Neuronal stem cell (in vitro differentiated cells): Measurements from ENCODE around the gene TCP11L1. TPM values are rescaled to one million over a fixed set of nuclear protein-coding genes. Genes with fewer than 3 reads are reported as not detected.

Experiments used
- DNase-seq: peaks from one replicate; pipeline ENCODE4 v3.0.0-alpha.2; 2013; ENCODE audit warnings: low spot score
- H2AFZ ChIP-seq: one replicate; pipeline ENCODE4 v1.6.1; 2013; ENCODE audit warnings: mild to moderate bottlenecking, low read length, inconsistent platforms
- H2AK5ac ChIP-seq: 2 replicates; pipeline ENCODE4 v1.6.1; 2013; ENCODE audit warnings: low read depth, mild to moderate bottlenecking, inconsistent platforms, low read length, moderate library complexity, mixed read lengths
- H2BK120ac ChIP-seq: 2 replicates; pipeline ENCODE4 v1.6.1; 2013; ENCODE audit warnings: low read depth, mild to moderate bottlenecking, inconsistent platforms, low read length, moderate library complexity, mixed read lengths
- H2BK12ac ChIP-seq: one replicate; pipeline ENCODE4 v1.6.1; 2013; ENCODE audit warnings: low read length, inconsistent platforms
- H2BK15ac ChIP-seq: 2 replicates; pipeline ENCODE4 v1.6.1; 2013; ENCODE audit warnings: mild to moderate bottlenecking, low read length, inconsistent platforms, mixed read lengths
- H2BK5ac ChIP-seq: one replicate; pipeline ENCODE4 v1.6.1; 2013; ENCODE audit warnings: inconsistent platforms, mild to moderate bottlenecking, low read length, moderate library complexity
- H3K14ac ChIP-seq: one replicate; pipeline ENCODE4 v1.6.1; 2013; ENCODE audit warnings: low read length, inconsistent platforms
- H3K18ac ChIP-seq: 2 replicates; pipeline ENCODE4 v1.6.1; 2013; ENCODE audit warnings: low read length, inconsistent platforms
- H3K23ac ChIP-seq: 2 replicates; pipeline ENCODE4 v1.6.1; 2013; ENCODE audit warnings: low read depth, mild to moderate bottlenecking, mixed read lengths, low read length, inconsistent platforms; ENCODE audit not compliant: poor library complexity
- H3K27ac ChIP-seq: replicated peaks from 3 replicates; pipeline ENCODE4 v1.5.1; 2013; ENCODE audit warnings: low read length, inconsistent platforms
- H3K27me3 ChIP-seq, 3 experiments: 2 replicates each; pipeline ENCODE4 v1.6.1; 2013; ENCODE audit warnings: low read length in 3 of 3, mild to moderate bottlenecking in 2 of 3, inconsistent platforms in 1 of 3, low read depth in 1 of 3, mixed read lengths in 1 of 3, moderate library complexity in 1 of 3; ENCODE audit not compliant: control insufficient read depth in 3 of 3, insufficient read depth in 3 of 3
- H3K36me3 ChIP-seq, 2 donors: replicated peaks in 1 of 2; 2 replicates each; pipeline ENCODE4 v1.6.1; 2013; ENCODE audit warnings: low read length in 2 of 2; ENCODE audit not compliant: control insufficient read depth in 2 of 2, insufficient read depth in 2 of 2
- H3K4ac ChIP-seq: 2 replicates; pipeline ENCODE4 v1.6.1; 2013; ENCODE audit warnings: inconsistent platforms, mild to moderate bottlenecking, low read length, moderate library complexity
- H3K4me1 ChIP-seq, 2 donors: 1 replicate in 1 of 2; 2 replicates in 1 of 2; pipeline ENCODE4 v1.6.1; 2013; ENCODE audit warnings: low read length in 2 of 2, low read depth in 1 of 2; ENCODE audit not compliant: control insufficient read depth in 2 of 2, insufficient read depth in 1 of 2
- H3K4me2 ChIP-seq: one replicate; pipeline ENCODE4 v1.6.1; 2013; ENCODE audit warnings: mild to moderate bottlenecking, low read length, inconsistent platforms; ENCODE audit not compliant: insufficient read depth, poor library complexity, severe bottlenecking
- H3K4me3 ChIP-seq, 2 donors: 2 replicates each; pipeline ENCODE4 v1.5.1; 2013; ENCODE audit warnings: low read length in 2 of 2, mild to moderate bottlenecking in 2 of 2, inconsistent platforms in 1 of 2, moderate library complexity in 1 of 2
- H3K79me1 ChIP-seq: one replicate; pipeline ENCODE4 v1.6.1; 2013; ENCODE audit warnings: low read depth, mild to moderate bottlenecking, inconsistent platforms, low read length, moderate library complexity
- H3K9ac ChIP-seq: one replicate; pipeline ENCODE4 v1.6.1; 2013; ENCODE audit warnings: mild to moderate bottlenecking, low read depth, low read length, inconsistent platforms; ENCODE audit not compliant: poor library complexity
- H3K9me3 ChIP-seq, 2 donors: replicated peaks in 1 of 2; 2 replicates each; pipeline versions ENCODE3 to v1.6.1; 2013; ENCODE audit warnings: low read length in 2 of 2, mild to moderate bottlenecking in 2 of 2, inconsistent platforms in 1 of 2, low read depth in 1 of 2, mixed read lengths in 1 of 2, moderate library complexity in 1 of 2; ENCODE audit not compliant: control insufficient read depth in 2 of 2, insufficient read depth in 1 of 2
- H4K8ac ChIP-seq: one replicate; pipeline ENCODE4 v1.6.1; 2013; ENCODE audit warnings: low read depth, mild to moderate bottlenecking, inconsistent platforms, low read length, moderate library complexity
- H4K91ac ChIP-seq: one replicate; pipeline ENCODE4 v1.6.1; 2013; ENCODE audit warnings: low read length, low read depth, mild to moderate bottlenecking, inconsistent platforms; ENCODE audit not compliant: poor library complexity
- WGBS, 2 donors: extraction: QIAGEN DNeasy Blood & Tissue Kit; methylation state at CpG; one replicate each; pipeline ENCODE4 v1.1.7; 2013; ENCODE audit warnings: missing lambda C conversion rate in 2 of 2, mixed read lengths in 1 of 2; ENCODE audit not compliant: insufficient read length in 2 of 2, insufficient replicate concordance in 1 of 2; ENCODE audit errors: extremely low coverage in 2 of 2; 5-methylcytosine and 5-hydroxymethylcytosine counted together
- polyA plus RNA-seq, 2 experiments: library from polyadenylated mRNA; stranded (reverse); fragments of 200-250 nt; gene quantifications; one replicate each; pipeline ENCODE4 v1.2.3, GENCODE V29; 2013

TCP11L1 gene
- polyA plus RNA-seq (2013, experiment 1 of 2): 11.4 TPM
- polyA plus RNA-seq (2013, experiment 2 of 2): 11.8 TPM

- peak within 1 kb of the TSS; percentile 63 for H3K4me2 ChIP-seq
- peaks cover 0 to under 1% of the 10 kb centered on the region in 2 donors for H3K9me3 ChIP-seq
- H3K27me3 ChIP-seq: no peaks in the 10 kb centered on the region
- H3K9ac ChIP-seq: peak within 1 kb of the TSS; percentile 97
- H3K36me3 ChIP-seq: peaks cover 0 to 17% of the 10 kb centered on the region in 2 donors
- peak within 1 kb of the TSS; percentile 99 for H4K91ac ChIP-seq
- H2BK5ac ChIP-seq: peak within 1 kb of the TSS; percentile 99
- peak; percentile 87 for DNase-seq
- H2AFZ ChIP-seq: peak within 1 kb of the TSS; percentile 99
- peak within 1 kb of the TSS; percentile 65 for H4K8ac ChIP-seq
- peak within 1 kb of the TSS; percentile 37 for H2BK15ac ChIP-seq
- H3K4ac ChIP-seq: no peak within 1 kb of the TSS
- no peak within 1 kb of the TSS for H2BK12ac ChIP-seq
- H3K27ac ChIP-seq: peak within 1 kb of the TSS; percentile 99
- H3K79me1 ChIP-seq: no peaks in the 10 kb centered on the region
- H3K18ac ChIP-seq: peak within 1 kb of the TSS; percentile 100
- WGBS, 2 donors: no CpG with 5 or more reads among the region's 84 CpGs
- no peak within 1 kb of the TSS for H2BK120ac ChIP-seq
- H3K4me3 ChIP-seq: peak within 1 kb of the TSS; percentile 89 to 98
- H3K14ac ChIP-seq: peak within 1 kb of the TSS; percentile 71
- peaks cover 0 to 6% of the 10 kb centered on the region in 2 donors for H3K4me1 ChIP-seq
- peak within 1 kb of the TSS; percentile 96 for H3K23ac ChIP-seq
- H2AK5ac ChIP-seq: peak within 1 kb of the TSS; percentile 18
Measured at GRCh38 chr11:33039274-33040032, at the start of gene TCP11L1. Gene TCP11L1, plus strand, starts transcription at chr11:33039572. Its CDS starts 4,202 bp downstream, at chr11:33043774.

- Histone ChIP-seq H4K8ac (no peak overlapping the region), H3K27me3 (no peaks in the 10 kb centered on the region), H2BK120ac (no peak overlapping the region), H2AK5ac (no peak overlapping the region), H2AFZ (no peak overlapping the region), H2BK12ac (no peak overlapping the region), H3K4me3 (no peak overlapping the region), H3K23ac (no peak overlapping the region), H3K9me3 (peaks cover 0 to 5% of the 10 kb centered on the region in 2 donors), H3K4ac (no peak overlapping the region), H2BK5ac (no peak overlapping the region), H3K14ac (no peak overlapping the region), H3K27ac (no peak overlapping the region), H3K9ac (no peak overlapping the region), H2BK15ac (no peak overlapping the region), H3K4me1 (no peaks in the 10 kb centered on the region), H3K36me3 (no peaks in the 10 kb centered on the region), H3K79me1 (no peaks in the 10 kb centered on the region), H4K91ac (no peak overlapping the region), H3K4me2 (no peak overlapping the region), H3K18ac (no peak overlapping the region)
- no CpG with 5 or more reads among the region's 1 CpG for WGBS, 2 donors
- no peak for DNase-seq
Measured at GRCh38 chr11:32990481-32990880, 48.9 kb upstream of the TCP11L1 start.

DNA sequence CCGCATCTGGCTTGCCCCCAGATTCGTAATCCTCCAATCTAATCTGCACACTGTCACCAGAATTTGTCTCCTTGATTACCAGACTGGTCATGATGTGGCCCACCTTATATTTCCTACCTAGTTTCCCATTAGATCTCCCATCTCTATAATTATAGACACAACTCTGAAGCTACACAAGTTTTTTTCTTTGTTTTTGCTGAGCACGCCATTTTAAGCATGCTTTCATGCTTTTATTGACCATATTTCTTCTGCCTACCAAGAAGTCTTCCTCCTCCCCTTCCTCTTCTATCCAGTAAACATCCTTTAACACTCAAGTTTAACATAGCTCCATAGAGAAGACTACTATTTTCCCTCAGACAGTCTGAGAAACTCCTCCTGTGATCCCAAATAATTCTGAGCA lies 47.9 kb upstream of the TCP11L1 start:
- Histone ChIP-seq H3K27me3 (no peaks in the 10 kb centered on the region), H2AK5ac (no peak overlapping the region), H3K14ac (no peak overlapping the region), H3K27ac (no peak overlapping the region), H2BK120ac (no peak overlapping the region), H4K91ac (no peak overlapping the region), H2BK12ac (no peak overlapping the region), H2BK15ac (no peak overlapping the region), H4K8ac (no peak overlapping the region), H3K4me3 (no peak overlapping the region), H3K4me1 (no peaks in the 10 kb centered on the region), H3K4me2 (no peak overlapping the region), H3K9me3 (peaks cover 0 to 5% of the 10 kb centered on the region in 2 donors), H3K79me1 (no peaks in the 10 kb centered on the region), H3K18ac (no peak overlapping the region), H3K9ac (no peak overlapping the region), H3K4ac (no peak overlapping the region), H3K36me3 (no peaks in the 10 kb centered on the region), H2BK5ac (no peak overlapping the region), H3K23ac (no peak overlapping the region), H2AFZ (no peak overlapping the region)
- DNase-seq: no peak
- WGBS, 2 donors: no CpG with 5 or more reads among the region's 3 CpGs

DNA sequence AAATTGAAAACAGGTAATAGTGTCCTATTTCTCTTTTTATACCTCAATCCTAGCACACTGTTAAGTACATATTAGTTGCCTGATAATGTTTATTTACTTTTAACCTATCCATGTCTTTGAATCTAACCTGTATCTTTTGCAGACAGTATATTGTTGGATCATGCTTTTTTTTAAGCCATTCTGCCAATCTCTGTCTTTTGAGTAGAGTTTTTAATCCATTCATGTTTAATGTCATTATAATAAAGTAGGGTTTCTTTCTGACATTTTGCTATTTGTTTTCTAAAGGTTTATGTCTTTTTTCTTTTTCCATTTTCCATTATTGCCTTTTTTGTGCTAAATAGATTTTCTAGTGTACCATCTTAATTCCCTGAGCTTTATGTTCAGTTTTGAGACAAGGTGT lies 47.5 kb upstream of the TCP11L1 start:
- Histone ChIP-seq H2AK5ac (no peak overlapping the region), H2BK5ac (no peak overlapping the region), H3K4ac (no peak overlapping the region), H2BK12ac (no peak overlapping the region), H3K18ac (no peak overlapping the region), H3K4me1 (no peaks in the 10 kb centered on the region), H4K8ac (no peak overlapping the region), H2AFZ (no peak overlapping the region), H2BK120ac (no peak overlapping the region), H3K4me2 (no peak overlapping the region), H4K91ac (no peak overlapping the region), H3K79me1 (no peaks in the 10 kb centered on the region), H3K14ac (no peak overlapping the region), H3K27me3 (no peaks in the 10 kb centered on the region), H3K23ac (no peak overlapping the region), H3K9me3 (peaks cover 0 to 5% of the 10 kb centered on the region in 2 donors), H3K9ac (no peak overlapping the region), H3K4me3 (no peak overlapping the region), H3K36me3 (no peaks in the 10 kb centered on the region), H3K27ac (no peak overlapping the region), H2BK15ac (no peak overlapping the region)
- DNase-seq: no peak
